ENCODE data around the gene USP37.

DNA sequence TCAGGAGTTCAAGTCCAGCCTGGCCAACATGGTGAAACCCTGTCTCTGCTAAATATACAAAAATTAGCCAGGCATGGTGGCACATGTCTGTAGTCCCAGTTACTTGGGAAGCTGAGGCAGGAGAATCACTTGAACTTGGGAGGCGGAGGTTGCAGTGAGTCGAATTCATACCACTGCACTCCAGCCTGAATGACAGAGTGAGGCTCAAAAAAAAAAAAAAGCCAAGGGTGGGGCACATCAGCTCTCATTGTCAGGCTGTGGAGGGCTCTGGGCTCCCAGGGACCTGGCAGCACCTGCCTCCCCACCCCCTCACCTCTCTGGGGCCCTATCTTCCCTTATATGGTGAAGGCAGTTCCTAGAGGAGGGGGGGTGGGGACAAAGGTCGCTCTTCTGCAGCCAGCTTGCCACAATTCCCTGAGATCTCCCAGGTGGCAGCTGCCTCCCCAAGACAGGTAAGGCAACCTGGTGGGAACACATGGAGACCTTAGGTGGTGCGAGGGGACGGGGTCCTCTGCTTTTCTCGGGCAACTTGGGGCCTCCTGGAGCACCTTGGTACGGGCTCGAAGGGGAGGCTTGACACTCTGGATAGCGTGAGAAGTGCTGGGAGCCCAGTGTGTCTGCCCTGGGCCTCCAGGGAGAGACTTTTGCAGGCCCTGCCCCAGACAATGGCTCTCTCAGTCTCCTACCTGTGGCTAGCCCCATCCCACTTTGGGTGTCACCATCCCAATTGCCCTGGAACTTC, 149.3 kb downstream of the USP37 start, which contains the start of gene VIL1:
- TF ChIP-seq, protein P1, sequence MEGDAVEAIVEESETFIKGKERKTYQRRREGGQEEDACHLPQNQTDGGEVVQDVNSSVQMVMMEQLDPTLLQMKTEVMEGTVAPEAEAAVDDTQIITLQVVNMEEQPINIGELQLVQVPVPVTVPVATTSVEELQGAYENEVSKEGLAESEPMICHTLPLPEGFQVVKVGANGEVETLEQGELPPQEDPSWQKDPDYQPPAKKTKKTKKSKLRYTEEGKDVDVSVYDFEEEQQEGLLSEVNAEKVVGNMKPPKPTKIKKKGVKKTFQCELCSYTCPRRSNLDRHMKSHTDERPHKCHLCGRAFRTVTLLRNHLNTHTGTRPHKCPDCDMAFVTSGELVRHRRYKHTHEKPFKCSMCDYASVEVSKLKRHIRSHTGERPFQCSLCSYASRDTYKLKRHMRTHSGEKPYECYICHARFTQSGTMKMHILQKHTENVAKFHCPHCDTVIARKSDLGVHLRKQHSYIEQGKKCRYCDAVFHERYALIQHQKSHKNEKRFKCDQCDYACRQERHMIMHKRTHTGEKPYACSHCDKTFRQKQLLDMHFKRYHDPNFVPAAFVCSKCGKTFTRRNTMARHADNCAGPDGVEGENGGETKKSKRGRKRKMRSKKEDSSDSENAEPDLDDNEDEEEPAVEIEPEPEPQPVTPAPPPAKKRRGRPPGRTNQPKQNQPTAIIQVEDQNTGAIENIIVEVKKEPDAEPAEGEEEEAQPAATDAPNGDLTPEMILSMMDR (IDR thresholded peaks at IDR 0.05): no peak
- TF ChIP-seq POLR2A (IDR thresholded peaks at IDR 0.05): no peak
